OCI-LY1 (cell line): ENCODE data around the gene CCDC150.
"Not testable (repeated sequence)": the region's sequence is repeated elsewhere in the genome, so short reads cannot be mapped to it uniquely, and the experiment has no call there.

ENCODE experiments used
- H2AFZ ChIP-seq: fragments of 200-600 bp; sonication (generic), shearing (Covaris generic); 2 replicates; pipeline ENCODE4 v1.6.0; 2014; ENCODE audit warnings: antibody characterized with exemption, mild to moderate bottlenecking, low read length
- H3F3A ChIP-seq: fragments of 200-600 bp; sonication (generic), shearing (Covaris generic); 2 replicates; pipeline ENCODE4 v1.6.0; 2014; ENCODE audit warnings: mild to moderate bottlenecking, antibody characterized with exemption, low read length, moderate library complexity; ENCODE audit not compliant: insufficient read depth
- H3K27ac ChIP-seq: fragments of 200-600 bp; sonication (generic); 2 replicates; pipeline ENCODE4 v1.5.1; 2014; ENCODE audit warnings: low read length, mixed run types, mild to moderate bottlenecking, low read depth; ENCODE audit not compliant: poor library complexity, severe bottlenecking
- H3K27me3 ChIP-seq: fragments of 200-600 bp; sonication (generic); 2 replicates; pipeline ENCODE4 v1.6.0; 2014; ENCODE audit warnings: antibody characterized with exemption, mild to moderate bottlenecking, low read length, moderate library complexity; ENCODE audit not compliant: insufficient read depth
- H3K36me3 ChIP-seq: fragments of 200-600 bp; sonication (generic); 2 replicates; pipeline ENCODE4 v1.6.1; 2014; ENCODE audit warnings: mild to moderate bottlenecking, antibody characterized with exemption, low read length, moderate library complexity, mixed read lengths; ENCODE audit not compliant: insufficient read depth
- H3K4me1 ChIP-seq: fragments of 200-600 bp; sonication (generic); 2 replicates; pipeline ENCODE4 v1.5.1; 2014; ENCODE audit warnings: mild to moderate bottlenecking, low read length, moderate library complexity; ENCODE audit not compliant: insufficient read depth, severe bottlenecking
- H3K4me2 ChIP-seq: fragments of 200-600 bp; sonication (generic), shearing (Covaris generic); 2 replicates; pipeline ENCODE4 v1.6.1; 2014; ENCODE audit warnings: low read length
- H3K4me3 ChIP-seq: fragments of 200-600 bp; sonication (generic); 2 replicates; pipeline ENCODE4 v1.5.1; 2014; ENCODE audit warnings: low read length, low read depth, mild to moderate bottlenecking, mixed read lengths; ENCODE audit not compliant: poor library complexity, severe bottlenecking
- H3K79me2 ChIP-seq: fragments of 200-600 bp; shearing (Covaris generic); 2 replicates; pipeline ENCODE4 v1.6.1; 2016; ENCODE audit warnings: mixed run types, low read length, mixed read lengths; ENCODE audit not compliant: insufficient read depth
- H3K9ac ChIP-seq: fragments of 200-600 bp; sonication (generic), shearing (Covaris generic); 2 replicates; pipeline ENCODE4 v1.6.1; 2014; ENCODE audit warnings: mild to moderate bottlenecking, low read length, mixed read lengths
- H3K9me2 ChIP-seq: fragments of 200-600 bp; sonication (generic), shearing (Covaris generic); 2 replicates; pipeline ENCODE4 v1.6.1; 2014; ENCODE audit warnings: low read depth, mild to moderate bottlenecking, low read length, mixed read lengths
- H3K9me3 ChIP-seq: fragments of 200-600 bp; shearing (Covaris generic); 2 replicates; pipeline ENCODE4 v1.6.1; 2014; ENCODE audit warnings: low read length, mixed read lengths
- H4K20me1 ChIP-seq: fragments of 200-600 bp; sonication (generic), shearing (Covaris generic); 2 replicates; pipeline ENCODE4 v1.6.0; 2016; ENCODE audit warnings: mild to moderate bottlenecking, low read length; ENCODE audit not compliant: insufficient read depth
- EZH2 ChIP-seq: fragments of 200-600 bp; sonication (generic), shearing (Covaris generic); IDR thresholded peaks from 2 replicates; pipeline ENCODE4 v1.8.0; 2017; ENCODE audit warnings: borderline replicate concordance, mixed run types, mild to moderate bottlenecking, antibody characterized with exemption, low read length, moderate library complexity, mixed read lengths
- TF ChIP-seq, protein P1 (sequence below): fragments of 200-600 bp; sonication (generic), shearing (Covaris generic); IDR thresholded peaks from 2 replicates; pipeline ENCODE4 v1.5.1; 2017; ENCODE audit warnings: mild to moderate bottlenecking, antibody characterized with exemption, low read length, moderate library complexity, mixed read lengths

The CCDC150 gene

DNA sequence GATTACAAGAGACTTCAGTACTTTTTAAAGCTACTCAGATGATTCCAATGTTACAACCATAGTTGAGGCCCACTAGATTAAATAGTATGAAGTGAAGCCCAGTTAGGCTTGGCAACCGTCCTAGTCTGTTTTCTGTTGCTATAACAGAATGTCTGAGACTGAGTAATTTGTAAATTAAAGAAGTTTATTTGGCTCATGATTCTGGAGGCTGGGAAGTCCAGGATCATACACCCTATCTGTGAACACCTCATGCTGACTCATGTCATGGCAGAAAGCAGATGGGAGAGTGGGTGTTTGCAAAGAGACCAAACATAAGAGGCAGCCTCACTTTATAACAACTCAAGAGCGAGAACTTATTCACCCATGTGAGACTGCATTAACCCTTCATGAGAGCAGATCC, 63.1 kb downstream of the CCDC150 start:
- H3K27ac ChIP-seq: no peak overlapping the region
- TF ChIP-seq, protein P1, sequence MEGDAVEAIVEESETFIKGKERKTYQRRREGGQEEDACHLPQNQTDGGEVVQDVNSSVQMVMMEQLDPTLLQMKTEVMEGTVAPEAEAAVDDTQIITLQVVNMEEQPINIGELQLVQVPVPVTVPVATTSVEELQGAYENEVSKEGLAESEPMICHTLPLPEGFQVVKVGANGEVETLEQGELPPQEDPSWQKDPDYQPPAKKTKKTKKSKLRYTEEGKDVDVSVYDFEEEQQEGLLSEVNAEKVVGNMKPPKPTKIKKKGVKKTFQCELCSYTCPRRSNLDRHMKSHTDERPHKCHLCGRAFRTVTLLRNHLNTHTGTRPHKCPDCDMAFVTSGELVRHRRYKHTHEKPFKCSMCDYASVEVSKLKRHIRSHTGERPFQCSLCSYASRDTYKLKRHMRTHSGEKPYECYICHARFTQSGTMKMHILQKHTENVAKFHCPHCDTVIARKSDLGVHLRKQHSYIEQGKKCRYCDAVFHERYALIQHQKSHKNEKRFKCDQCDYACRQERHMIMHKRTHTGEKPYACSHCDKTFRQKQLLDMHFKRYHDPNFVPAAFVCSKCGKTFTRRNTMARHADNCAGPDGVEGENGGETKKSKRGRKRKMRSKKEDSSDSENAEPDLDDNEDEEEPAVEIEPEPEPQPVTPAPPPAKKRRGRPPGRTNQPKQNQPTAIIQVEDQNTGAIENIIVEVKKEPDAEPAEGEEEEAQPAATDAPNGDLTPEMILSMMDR: no peak
- no peak for TF ChIP-seq EZH2
- H3K4me3 ChIP-seq: no peak overlapping the region
- no peak overlapping the region for H2AFZ ChIP-seq
- no peaks in the 10 kb centered on the region for H3K79me2 ChIP-seq
- no peak overlapping the region for H3K4me2 ChIP-seq
- no peaks in the 10 kb centered on the region for H3K9me2 ChIP-seq
- no peaks in the 10 kb centered on the region for H3F3A ChIP-seq
- H4K20me1 ChIP-seq: no peaks in the 10 kb centered on the region
- H3K9me3 ChIP-seq: no peaks in the 10 kb centered on the region
- no peak overlapping the region for H3K9ac ChIP-seq
- peaks cover 3% of the 10 kb centered on the region; the same call in 1 of the 2 replicates for H3K36me3 ChIP-seq
- no peaks in the 10 kb centered on the region for H3K4me1 ChIP-seq
- H3K27me3 ChIP-seq: no peaks in the 10 kb centered on the region

DNA sequence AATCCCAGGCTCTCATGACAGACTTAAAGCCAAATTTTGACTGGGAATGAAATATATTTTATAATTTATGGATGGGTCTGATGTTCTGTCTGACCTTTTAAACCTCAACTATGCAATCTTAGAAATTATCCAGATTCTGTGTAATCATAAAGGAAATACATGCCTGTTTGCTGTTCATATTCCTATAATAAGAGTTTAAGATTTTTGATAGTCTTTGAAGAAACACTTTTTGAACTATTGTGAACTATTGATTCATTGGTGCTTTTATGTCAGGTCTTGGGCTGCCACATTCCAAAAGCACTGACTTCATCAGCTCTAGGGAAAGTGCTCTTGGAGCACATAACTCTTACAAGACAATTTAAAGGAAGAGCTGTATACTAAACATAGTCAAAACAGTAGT, 64.2 kb downstream of the CCDC150 start:
- peaks cover 3% of the 10 kb centered on the region; the same call in 1 of the 2 replicates for H3K36me3 ChIP-seq
- no peaks in the 10 kb centered on the region for H3K9me3 ChIP-seq
- no peaks in the 10 kb centered on the region for H3K27me3 ChIP-seq
- no peak overlapping the region for H3K27ac ChIP-seq
- no peak overlapping the region for H3K9ac ChIP-seq
- no peaks in the 10 kb centered on the region for H3K9me2 ChIP-seq
- no peaks in the 10 kb centered on the region for H3K4me1 ChIP-seq
- H2AFZ ChIP-seq: no peak overlapping the region
- TF ChIP-seq, protein P1: no peak
- no peak for TF ChIP-seq EZH2
- no peaks in the 10 kb centered on the region for H3K79me2 ChIP-seq
- no peak overlapping the region for H3K4me2 ChIP-seq
- no peaks in the 10 kb centered on the region for H4K20me1 ChIP-seq
- H3F3A ChIP-seq: no peaks in the 10 kb centered on the region
- H3K4me3 ChIP-seq: no peak overlapping the region

DNA sequence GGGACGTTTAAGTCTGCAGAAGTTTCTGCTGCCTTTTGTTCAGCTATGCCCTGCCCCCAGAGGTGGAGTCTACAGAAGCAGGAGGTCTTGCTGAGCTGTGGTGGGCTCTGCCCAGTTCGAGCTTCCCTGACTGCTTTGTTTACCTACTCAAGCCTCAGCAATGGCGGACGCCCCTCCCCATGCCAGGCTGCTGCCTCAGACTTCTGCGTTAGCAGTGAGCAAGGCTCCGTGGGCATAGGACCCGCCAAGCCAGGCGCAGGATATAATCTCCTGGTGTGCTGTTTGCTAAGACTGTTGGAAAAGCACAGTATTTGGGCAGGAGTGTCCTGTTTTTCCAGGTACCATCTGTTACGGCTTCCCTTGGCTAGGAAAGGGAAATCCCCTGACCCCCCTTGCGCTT, 70.5 kb downstream of the CCDC150 start:
- not testable (repeated sequence) for H3K4me3 ChIP-seq, H4K20me1 ChIP-seq, H3K9me3 ChIP-seq, H3F3A ChIP-seq, H3K27me3 ChIP-seq, H3K36me3 ChIP-seq, H3K9me2 ChIP-seq, H3K9ac ChIP-seq, H3K4me2 ChIP-seq, H3K79me2 ChIP-seq, H2AFZ ChIP-seq, H3K27ac ChIP-seq, H3K4me1 ChIP-seq

DNA sequence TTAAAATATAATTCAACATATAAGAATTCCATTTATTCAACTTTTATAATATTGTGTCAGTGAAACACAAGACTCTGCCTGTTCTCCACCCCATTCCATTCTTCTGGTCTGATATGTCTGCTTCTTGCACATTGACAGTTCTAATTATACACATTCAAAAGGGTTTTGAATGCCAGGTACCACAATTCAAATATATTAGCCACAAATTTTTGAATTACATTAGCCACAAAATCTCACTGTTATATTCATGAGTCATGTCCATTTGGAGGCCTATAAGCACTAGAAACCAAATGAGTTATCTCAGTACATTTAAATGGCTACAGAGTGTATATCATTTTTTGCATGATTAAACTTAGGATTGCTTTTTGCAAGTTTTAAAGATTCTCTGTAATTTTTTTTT, 72.1 kb downstream of the CCDC150 start:
- Histone ChIP-seq H3K4me2 (no peak overlapping the region), H4K20me1 (no peaks in the 10 kb centered on the region), H3K9ac (no peak overlapping the region), H3K4me1 (no peaks in the 10 kb centered on the region), H3K27me3 (no peaks in the 10 kb centered on the region), H3K9me3 (no peaks in the 10 kb centered on the region), H3K4me3 (no peak overlapping the region), H3F3A (no peaks in the 10 kb centered on the region; the same call in 1 of the 2 replicates), H3K9me2 (no peaks in the 10 kb centered on the region), H2AFZ (no peak overlapping the region), H3K36me3 (no peaks in the 10 kb centered on the region), H3K27ac (no peak overlapping the region), H3K79me2 (no peaks in the 10 kb centered on the region)
- no peak for TF ChIP-seq EZH2
- TF ChIP-seq, protein P1: no peak
